Thyroid gland (tissue), 4 donors: ENCODE data around the gene TAF6L.

Experiments used
- POLR2A ChIP-seq, 2 donors: fragments of 450-650 bp; IDR thresholded peaks; one replicate each; pipeline ENCODE4 v1.6.1; 2017; ENCODE audit warnings: antibody characterized with exemption in 2 of 2, mild to moderate bottlenecking in 2 of 2, moderate library complexity in 1 of 2
- TF ChIP-seq, protein P1 (sequence below), 6 experiments: fragments of 200-600 bp in 3 of 6; fragments of 450-650 bp in 3 of 6; sonication (generic) in 3 of 6; IDR thresholded peaks; one replicate each; pipeline ENCODE4 v1.5.1; 2016 to 2019; ENCODE audit warnings: antibody characterized with exemption in 6 of 6, mild to moderate bottlenecking in 2 of 6, inconsistent platforms in 1 of 6, moderate library complexity in 1 of 6

DNA sequence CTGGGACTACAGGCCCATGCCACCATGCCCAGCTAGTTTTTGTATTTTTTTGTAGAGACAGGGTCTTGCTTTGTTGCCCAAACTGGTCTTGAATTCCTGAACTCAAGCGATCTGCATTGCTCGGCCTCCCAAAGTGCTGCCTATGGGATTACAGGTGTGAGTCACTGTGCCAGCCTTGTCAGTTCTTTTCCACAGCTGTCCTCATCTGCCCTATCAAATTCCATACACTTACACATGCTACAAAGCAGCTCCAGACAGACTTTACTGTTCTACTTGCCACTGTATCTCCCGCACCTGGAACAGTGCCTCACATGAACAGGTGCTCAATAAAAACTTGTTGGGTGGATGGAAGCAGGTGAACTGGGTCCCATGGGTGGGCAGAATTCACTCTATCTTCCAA lies 52.5 kb downstream of the TAF6L start:
- TF ChIP-seq, protein P1, sequence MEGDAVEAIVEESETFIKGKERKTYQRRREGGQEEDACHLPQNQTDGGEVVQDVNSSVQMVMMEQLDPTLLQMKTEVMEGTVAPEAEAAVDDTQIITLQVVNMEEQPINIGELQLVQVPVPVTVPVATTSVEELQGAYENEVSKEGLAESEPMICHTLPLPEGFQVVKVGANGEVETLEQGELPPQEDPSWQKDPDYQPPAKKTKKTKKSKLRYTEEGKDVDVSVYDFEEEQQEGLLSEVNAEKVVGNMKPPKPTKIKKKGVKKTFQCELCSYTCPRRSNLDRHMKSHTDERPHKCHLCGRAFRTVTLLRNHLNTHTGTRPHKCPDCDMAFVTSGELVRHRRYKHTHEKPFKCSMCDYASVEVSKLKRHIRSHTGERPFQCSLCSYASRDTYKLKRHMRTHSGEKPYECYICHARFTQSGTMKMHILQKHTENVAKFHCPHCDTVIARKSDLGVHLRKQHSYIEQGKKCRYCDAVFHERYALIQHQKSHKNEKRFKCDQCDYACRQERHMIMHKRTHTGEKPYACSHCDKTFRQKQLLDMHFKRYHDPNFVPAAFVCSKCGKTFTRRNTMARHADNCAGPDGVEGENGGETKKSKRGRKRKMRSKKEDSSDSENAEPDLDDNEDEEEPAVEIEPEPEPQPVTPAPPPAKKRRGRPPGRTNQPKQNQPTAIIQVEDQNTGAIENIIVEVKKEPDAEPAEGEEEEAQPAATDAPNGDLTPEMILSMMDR (IDR thresholded peaks at IDR 0.05) = no peak
- no peak for TF ChIP-seq POLR2A (IDR thresholded peaks at IDR 0.05)
